WTC11 (cell line): ENCODE results near the gene GCAT. TPM values are rescaled to one million over a fixed set of nuclear protein-coding genes. Genes with fewer than 3 reads are reported as not detected.

Source experiments
- ATAC-seq: fragments of 200-7000 bp; cut with Tn5 transposase; 2 replicates; pipeline ENCODE4 v1.10.0; 2021; ENCODE audit warnings: mild to moderate bottlenecking, moderate library complexity
- CTCF ChIA-PET: fragments of 300-600 bp; sonication (Branson Sonifier 250); formaldehyde crosslinking; loops from one replicate; lab custom pipeline; 2021; ENCODE audit warnings: antibody characterized with exemption; lab: Charles Lee
- POLR2A ChIA-PET: fragments of 350-600 bp; sonication (Branson Sonifier 250); formaldehyde crosslinking; loops from one replicate; lab custom pipeline; 2021; ENCODE audit warnings: antibody characterized with exemption; lab: Charles Lee
- DNase-seq: peaks from one replicate; pipeline ENCODE4 v3.0.0; 2021; ENCODE audit warnings: low spot score
- H3K27ac Mint-ChIP-seq: 2 replicates; pipeline ENCODE4 v1.8.0; 2021; ENCODE audit warnings: mixed read lengths
- H3K27me3 Mint-ChIP-seq: 2 replicates; pipeline ENCODE4 v1.8.0; 2021; ENCODE audit warnings: low read depth, mild to moderate bottlenecking, moderate library complexity, mixed read lengths
- H3K36me3 Mint-ChIP-seq: 2 replicates; pipeline ENCODE4 v1.8.0; 2021; ENCODE audit warnings: mixed read lengths
- H3K4me1 Mint-ChIP-seq: 2 replicates; pipeline ENCODE4 v1.8.0; 2022; ENCODE audit warnings: mixed read lengths
- H3K4me3 Mint-ChIP-seq: 2 replicates; pipeline ENCODE4 v1.8.0; 2021; ENCODE audit warnings: mild to moderate bottlenecking, moderate library complexity, mixed read lengths
- H3K9me3 Mint-ChIP-seq: 2 replicates; pipeline ENCODE4 v1.8.0; 2021; ENCODE audit warnings: mixed read lengths
- CREM ChIP-seq: sonication (generic); formaldehyde crosslinking; IDR thresholded peaks from 2 replicates; pipeline ENCODE4 v1.8.1; 2022; ENCODE audit warnings: mild to moderate bottlenecking, missing genetic modification reagents, moderate library complexity
- GRHL2 ChIP-seq: fragments of 250-450 bp; sonication (Bioruptor Pico); IDR thresholded peaks from 2 replicates; pipeline ENCODE4 v1.8.0; 2022; ENCODE audit warnings: mild to moderate bottlenecking, moderate library complexity; ENCODE audit not compliant: insufficient replicate concordance, severe bottlenecking
- HMGA2 ChIP-seq: fragments of 250-450 bp; sonication (Bioruptor Pico); IDR thresholded peaks from 2 replicates; pipeline ENCODE4 v1.4.0; 2021; ENCODE audit warnings: mild to moderate bottlenecking, moderate library complexity
- KAT7 ChIP-seq: sonication (generic); formaldehyde crosslinking; IDR thresholded peaks from 2 replicates; pipeline ENCODE4 v1.8.1; 2023; ENCODE audit warnings: missing genetic modification reagents, mild to moderate bottlenecking, borderline replicate concordance
- OVOL2 ChIP-seq: fragments of 250-450 bp; sonication (Bioruptor Pico); IDR thresholded peaks from 2 replicates; pipeline ENCODE4 v1.9.0; 2021; ENCODE audit warnings: mild to moderate bottlenecking, borderline replicate concordance
- PRRX2 ChIP-seq: fragments of 250-450 bp; sonication (Bioruptor Pico); IDR thresholded peaks from 2 replicates; pipeline ENCODE4 v1.8.0; 2021; ENCODE audit warnings: mild to moderate bottlenecking
- RELA ChIP-seq: sonication (generic); formaldehyde crosslinking; IDR thresholded peaks from 2 replicates; pipeline ENCODE4 v1.8.1; 2022; ENCODE audit warnings: missing genetic modification reagents, mild to moderate bottlenecking, borderline replicate concordance
- TCF7 ChIP-seq: sonication (generic); formaldehyde crosslinking; IDR thresholded peaks from 2 replicates; pipeline ENCODE4 v1.8.0; 2022; ENCODE audit warnings: mild to moderate bottlenecking, low read depth, missing genetic modification reagents, moderate library complexity
- USF1 ChIP-seq: sonication (generic); formaldehyde crosslinking; IDR thresholded peaks from 2 replicates; pipeline ENCODE4 v1.8.0; 2022; ENCODE audit warnings: mild to moderate bottlenecking, missing genetic modification reagents
- ZNF263 ChIP-seq: sonication (generic); formaldehyde crosslinking; IDR thresholded peaks from 2 replicates; pipeline ENCODE4 v1.8.1; 2022; ENCODE audit warnings: low read depth, mild to moderate bottlenecking, moderate library complexity, missing genetic modification reagents
- ZNF512 ChIP-seq: sonication (generic); formaldehyde crosslinking; IDR thresholded peaks from 2 replicates; pipeline ENCODE4 v1.8.1; 2022; ENCODE audit warnings: missing genetic modification reagents, borderline replicate concordance
- total RNA-seq: library from RNA; stranded (reverse); gene quantifications from 3 replicates; pipeline ENCODE4 v1.2.3, GENCODE V29; 2021
- TF ChIP-seq, protein P1 (sequence below): fragments of 250-450 bp; sonication (Bioruptor Pico); IDR thresholded peaks from 2 replicates; pipeline ENCODE4 v1.9.0; 2021; ENCODE audit warnings: mild to moderate bottlenecking
- TF ChIP-seq, protein P2 (sequence below): sonication (generic); formaldehyde crosslinking; IDR thresholded peaks from 2 replicates; pipeline ENCODE4 v1.8.1; 2023; ENCODE audit warnings: mild to moderate bottlenecking, missing genetic modification reagents, moderate library complexity
- TF ChIP-seq, protein P3 (sequence below): sonication (generic); formaldehyde crosslinking; IDR thresholded peaks from 2 replicates; pipeline ENCODE4 v1.8.0; 2023; ENCODE audit warnings: missing genetic modification reagents
- TF ChIP-seq, protein P4 (sequence below): fragments of 200-600 bp; IDR thresholded peaks from 2 replicates; pipeline ENCODE4 v1.8.0; 2022; ENCODE audit warnings: antibody characterized with exemption
- TF ChIP-seq, protein P5 (sequence below): sonication (generic); formaldehyde crosslinking; IDR thresholded peaks from 2 replicates; pipeline ENCODE4 v1.8.1; 2022; ENCODE audit warnings: low read depth, mild to moderate bottlenecking, moderate library complexity, missing genetic modification reagents, borderline replicate concordance

GCAT gene
- total RNA-seq, 1 experiment from 2014 or later, result 33.0 TPM

GRCh38 chr22:37768273-37768672 lies 39.5 kb upstream of the GCAT start:
- no peaks in the 10 kb centered on the region for H3K4me1 Mint-ChIP-seq
- TF ChIP-seq OVOL2 (CRISPR knock-in tag), result no peak
- TF ChIP-seq, protein P1, sequence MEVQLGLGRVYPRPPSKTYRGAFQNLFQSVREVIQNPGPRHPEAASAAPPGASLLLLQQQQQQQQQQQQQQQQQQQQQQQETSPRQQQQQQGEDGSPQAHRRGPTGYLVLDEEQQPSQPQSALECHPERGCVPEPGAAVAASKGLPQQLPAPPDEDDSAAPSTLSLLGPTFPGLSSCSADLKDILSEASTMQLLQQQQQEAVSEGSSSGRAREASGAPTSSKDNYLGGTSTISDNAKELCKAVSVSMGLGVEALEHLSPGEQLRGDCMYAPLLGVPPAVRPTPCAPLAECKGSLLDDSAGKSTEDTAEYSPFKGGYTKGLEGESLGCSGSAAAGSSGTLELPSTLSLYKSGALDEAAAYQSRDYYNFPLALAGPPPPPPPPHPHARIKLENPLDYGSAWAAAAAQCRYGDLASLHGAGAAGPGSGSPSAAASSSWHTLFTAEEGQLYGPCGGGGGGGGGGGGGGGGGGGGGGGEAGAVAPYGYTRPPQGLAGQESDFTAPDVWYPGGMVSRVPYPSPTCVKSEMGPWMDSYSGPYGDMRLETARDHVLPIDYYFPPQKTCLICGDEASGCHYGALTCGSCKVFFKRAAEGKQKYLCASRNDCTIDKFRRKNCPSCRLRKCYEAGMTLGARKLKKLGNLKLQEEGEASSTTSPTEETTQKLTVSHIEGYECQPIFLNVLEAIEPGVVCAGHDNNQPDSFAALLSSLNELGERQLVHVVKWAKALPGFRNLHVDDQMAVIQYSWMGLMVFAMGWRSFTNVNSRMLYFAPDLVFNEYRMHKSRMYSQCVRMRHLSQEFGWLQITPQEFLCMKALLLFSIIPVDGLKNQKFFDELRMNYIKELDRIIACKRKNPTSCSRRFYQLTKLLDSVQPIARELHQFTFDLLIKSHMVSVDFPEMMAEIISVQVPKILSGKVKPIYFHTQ (CRISPR knock-in tag), result no peak
- TF ChIP-seq, protein P2, sequence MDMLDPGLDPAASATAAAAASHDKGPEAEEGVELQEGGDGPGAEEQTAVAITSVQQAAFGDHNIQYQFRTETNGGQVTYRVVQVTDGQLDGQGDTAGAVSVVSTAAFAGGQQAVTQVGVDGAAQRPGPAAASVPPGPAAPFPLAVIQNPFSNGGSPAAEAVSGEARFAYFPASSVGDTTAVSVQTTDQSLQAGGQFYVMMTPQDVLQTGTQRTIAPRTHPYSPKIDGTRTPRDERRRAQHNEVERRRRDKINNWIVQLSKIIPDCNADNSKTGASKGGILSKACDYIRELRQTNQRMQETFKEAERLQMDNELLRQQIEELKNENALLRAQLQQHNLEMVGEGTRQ (CRISPR knock-in tag), result no peak
- no peak for TF ChIP-seq GRHL2 (CRISPR knock-in tag)
- no peak for TF ChIP-seq RELA (CRISPR knock-in tag)
- TF ChIP-seq, protein P3, sequence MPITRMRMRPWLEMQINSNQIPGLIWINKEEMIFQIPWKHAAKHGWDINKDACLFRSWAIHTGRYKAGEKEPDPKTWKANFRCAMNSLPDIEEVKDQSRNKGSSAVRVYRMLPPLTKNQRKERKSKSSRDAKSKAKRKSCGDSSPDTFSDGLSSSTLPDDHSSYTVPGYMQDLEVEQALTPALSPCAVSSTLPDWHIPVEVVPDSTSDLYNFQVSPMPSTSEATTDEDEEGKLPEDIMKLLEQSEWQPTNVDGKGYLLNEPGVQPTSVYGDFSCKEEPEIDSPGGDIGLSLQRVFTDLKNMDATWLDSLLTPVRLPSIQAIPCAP (CRISPR knock-in tag), result no peak
- no peak for TF ChIP-seq CREM (CRISPR knock-in tag)
- TF ChIP-seq, protein P4, sequence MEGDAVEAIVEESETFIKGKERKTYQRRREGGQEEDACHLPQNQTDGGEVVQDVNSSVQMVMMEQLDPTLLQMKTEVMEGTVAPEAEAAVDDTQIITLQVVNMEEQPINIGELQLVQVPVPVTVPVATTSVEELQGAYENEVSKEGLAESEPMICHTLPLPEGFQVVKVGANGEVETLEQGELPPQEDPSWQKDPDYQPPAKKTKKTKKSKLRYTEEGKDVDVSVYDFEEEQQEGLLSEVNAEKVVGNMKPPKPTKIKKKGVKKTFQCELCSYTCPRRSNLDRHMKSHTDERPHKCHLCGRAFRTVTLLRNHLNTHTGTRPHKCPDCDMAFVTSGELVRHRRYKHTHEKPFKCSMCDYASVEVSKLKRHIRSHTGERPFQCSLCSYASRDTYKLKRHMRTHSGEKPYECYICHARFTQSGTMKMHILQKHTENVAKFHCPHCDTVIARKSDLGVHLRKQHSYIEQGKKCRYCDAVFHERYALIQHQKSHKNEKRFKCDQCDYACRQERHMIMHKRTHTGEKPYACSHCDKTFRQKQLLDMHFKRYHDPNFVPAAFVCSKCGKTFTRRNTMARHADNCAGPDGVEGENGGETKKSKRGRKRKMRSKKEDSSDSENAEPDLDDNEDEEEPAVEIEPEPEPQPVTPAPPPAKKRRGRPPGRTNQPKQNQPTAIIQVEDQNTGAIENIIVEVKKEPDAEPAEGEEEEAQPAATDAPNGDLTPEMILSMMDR, result peak; percentile 47
- TF ChIP-seq, all 79 proteins: peak for 1
- Mint-ChIP-seq H3K27ac (no peak overlapping the region), H3K36me3 (peaks cover 24% of the 10 kb centered on the region), H3K4me3 (no peak overlapping the region), H3K27me3 (peaks cover 4% of the 10 kb centered on the region; the same call in 1 of the 2 replicates), H3K9me3 (no peaks in the 10 kb centered on the region)
- peak; percentile 82 for ATAC-seq
- peak; percentile 54 for DNase-seq
- CTCF ChIA-PET, result interaction anchor here (0.6 to 4.1 kb wide), 23 partner anchors 8 to 296 kb away, joined by 3 to 25 read pairs (median 4); partner anchors contain the start of gene GCAT
- POLR2A ChIA-PET, result no interaction called here

- Mint-ChIP-seq H3K9me3 (no peaks in the 10 kb centered on the region), H3K36me3 (peaks cover 22% of the 10 kb centered on the region), H3K4me3 (no peak overlapping the region), H3K27me3 (no peaks in the 10 kb centered on the region), H3K27ac (no peak overlapping the region), H3K4me1 (no peaks in the 10 kb centered on the region)
- CTCF ChIA-PET, result interaction anchor here (0.8 to 4.1 kb wide), 7 partner anchors 12 to 94 kb away, joined by 3 to 25 read pairs (median 5); partner anchors contain the start of gene GCAT
- TF ChIP-seq USF1, result no peak
- ATAC-seq (no peak), DNase-seq (no peak)
- POLR2A ChIA-PET, result interaction anchor here (0.5 kb wide), 1 partner anchor 54 kb away, joined by 3 read pairs; no protein-coding TSS in a partner anchor
Observed at GRCh38 chr22:37769056-37769455, 38.7 kb upstream of the GCAT start.

DNA sequence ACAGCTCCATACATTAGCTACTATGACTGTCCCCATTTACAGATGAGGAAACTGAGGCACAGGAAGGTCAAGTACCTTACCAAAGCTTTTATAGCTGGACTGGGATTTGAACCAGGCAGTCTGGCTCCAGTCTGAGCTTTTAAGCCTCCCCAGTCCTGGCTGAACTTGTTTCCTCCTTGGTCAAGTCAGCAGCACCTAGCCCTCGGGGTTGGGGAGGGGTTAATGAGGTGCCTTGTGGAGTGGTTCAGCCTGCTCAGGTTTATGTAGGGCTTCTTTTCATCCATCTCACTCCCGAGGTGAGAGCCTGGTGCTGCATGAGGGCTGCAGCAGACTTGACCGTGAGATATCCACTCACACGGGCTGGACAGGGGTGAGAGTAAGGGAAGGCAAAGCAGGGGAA lies 36.7 kb upstream of the GCAT start:
- Mint-ChIP-seq H3K9me3 (no peaks in the 10 kb centered on the region), H3K36me3 (peaks cover 20% of the 10 kb centered on the region), H3K27ac (no peak overlapping the region), H3K4me1 (peaks cover 2% of the 10 kb centered on the region; the same call in 1 of the 2 replicates), H3K4me3 (no peak overlapping the region), H3K27me3 (peaks cover 4% of the 10 kb centered on the region)
- DNase-seq (no peak), ATAC-seq (no peak)
- ChIA-PET POLR2A (no interaction called here), CTCF (no interaction called here)
- TF ChIP-seq HMGA2, result no peak
- TF ChIP-seq, protein P1 (CRISPR knock-in tag), result no peak
- TF ChIP-seq KAT7 (CRISPR knock-in tag), result no peak
- TF ChIP-seq ZNF263 (CRISPR knock-in tag), result no peak
- TF ChIP-seq TCF7, result no peak
- TF ChIP-seq, protein P2 (CRISPR knock-in tag), result no peak
- no peak for TF ChIP-seq PRRX2 (CRISPR knock-in tag)
- TF ChIP-seq ZNF512, result no peak
- TF ChIP-seq, protein P5, sequence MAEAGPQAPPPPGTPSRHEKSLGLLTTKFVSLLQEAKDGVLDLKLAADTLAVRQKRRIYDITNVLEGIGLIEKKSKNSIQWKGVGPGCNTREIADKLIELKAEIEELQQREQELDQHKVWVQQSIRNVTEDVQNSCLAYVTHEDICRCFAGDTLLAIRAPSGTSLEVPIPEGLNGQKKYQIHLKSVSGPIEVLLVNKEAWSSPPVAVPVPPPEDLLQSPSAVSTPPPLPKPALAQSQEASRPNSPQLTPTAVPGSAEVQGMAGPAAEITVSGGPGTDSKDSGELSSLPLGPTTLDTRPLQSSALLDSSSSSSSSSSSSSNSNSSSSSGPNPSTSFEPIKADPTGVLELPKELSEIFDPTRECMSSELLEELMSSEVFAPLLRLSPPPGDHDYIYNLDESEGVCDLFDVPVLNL (CRISPR knock-in tag), result no peak
